GM21423 (cell line): ENCODE data around the gene LBHD2.

Source experiments
- ATAC-seq: cut with Tn5 transposase; IDR thresholded peaks from one replicate; pipeline ENCODE4 v1.9.1; 2021; ENCODE audit warnings: mild to moderate bottlenecking, moderate library complexity; ENCODE audit not compliant: unreplicated experiment

The LBHD2 gene

DNA sequence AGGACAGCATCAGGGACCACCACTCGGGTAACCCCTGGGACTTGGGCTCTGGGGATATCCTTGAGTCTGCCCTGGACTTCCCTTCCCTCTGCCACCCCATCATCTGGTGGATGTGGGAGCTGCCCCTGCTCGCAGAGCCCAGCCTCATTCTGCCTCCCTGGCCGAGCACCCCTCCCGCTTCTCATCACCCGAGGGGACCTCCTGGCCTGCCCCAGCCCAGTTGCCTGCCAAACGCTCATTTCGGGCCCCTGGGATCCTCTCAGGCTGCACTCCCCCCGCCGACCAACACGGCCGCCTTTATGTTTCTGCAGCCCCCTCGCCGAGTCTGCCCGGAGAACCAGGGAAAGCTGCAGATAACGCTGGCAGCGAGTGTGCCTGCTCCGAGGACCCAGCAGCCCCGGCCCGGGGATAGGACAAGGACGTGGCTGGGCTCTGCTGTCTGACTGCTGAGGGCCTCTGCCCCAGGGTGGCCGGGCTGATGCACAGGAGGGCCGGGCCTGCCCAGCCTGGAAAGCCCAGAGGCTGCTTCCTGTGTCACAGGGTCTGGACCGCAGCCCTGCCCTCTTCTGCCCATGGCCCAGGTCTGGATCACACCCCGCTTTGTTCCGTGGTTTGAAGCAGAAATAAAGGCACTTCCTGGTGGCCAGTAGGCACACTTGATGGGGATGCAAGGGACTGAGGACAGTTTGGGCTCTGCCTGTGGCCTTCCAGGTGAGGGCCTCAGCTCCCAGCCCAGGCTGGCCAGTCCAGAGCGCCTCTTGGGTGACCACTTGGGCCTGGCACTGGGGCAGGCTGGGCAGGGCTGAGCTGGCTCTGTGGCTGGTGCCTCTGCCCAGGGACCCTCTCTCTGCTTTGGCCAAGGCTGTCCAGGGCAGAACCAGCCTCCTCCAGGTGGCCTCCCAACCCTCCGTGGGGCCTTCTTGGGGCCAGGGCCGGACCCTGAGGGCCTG lies 5.7 kb downstream of the LBHD2 start:
- no peak for ATAC-seq

DNA sequence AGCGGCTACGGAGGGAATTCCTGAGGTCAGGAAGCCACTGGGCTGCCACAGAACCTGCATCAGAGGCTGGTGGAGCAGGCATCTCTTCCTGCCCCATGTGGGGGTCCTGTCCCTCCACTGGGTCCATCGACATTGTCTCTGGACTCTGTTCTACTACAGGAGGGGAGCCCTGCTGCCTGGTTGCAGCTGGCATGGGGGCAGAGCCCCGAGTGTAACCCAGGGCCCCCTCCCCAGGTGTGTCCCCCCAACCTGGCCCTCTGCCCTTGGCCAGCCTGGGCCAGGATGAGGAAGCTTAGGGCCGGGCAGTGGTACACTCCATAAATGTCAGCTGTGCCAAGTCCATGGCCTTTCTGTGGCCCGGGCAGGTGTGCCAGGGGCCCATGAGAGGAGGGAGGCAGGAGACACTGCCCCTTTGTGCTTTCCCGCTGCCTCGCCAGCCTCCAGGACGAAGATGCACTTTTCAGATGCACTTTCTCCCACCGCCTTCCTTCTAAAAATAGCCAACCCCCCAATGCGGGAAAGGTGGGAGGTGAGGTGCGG lies 6.5 kb downstream of the LBHD2 start:
- ATAC-seq, result no peak

DNA sequence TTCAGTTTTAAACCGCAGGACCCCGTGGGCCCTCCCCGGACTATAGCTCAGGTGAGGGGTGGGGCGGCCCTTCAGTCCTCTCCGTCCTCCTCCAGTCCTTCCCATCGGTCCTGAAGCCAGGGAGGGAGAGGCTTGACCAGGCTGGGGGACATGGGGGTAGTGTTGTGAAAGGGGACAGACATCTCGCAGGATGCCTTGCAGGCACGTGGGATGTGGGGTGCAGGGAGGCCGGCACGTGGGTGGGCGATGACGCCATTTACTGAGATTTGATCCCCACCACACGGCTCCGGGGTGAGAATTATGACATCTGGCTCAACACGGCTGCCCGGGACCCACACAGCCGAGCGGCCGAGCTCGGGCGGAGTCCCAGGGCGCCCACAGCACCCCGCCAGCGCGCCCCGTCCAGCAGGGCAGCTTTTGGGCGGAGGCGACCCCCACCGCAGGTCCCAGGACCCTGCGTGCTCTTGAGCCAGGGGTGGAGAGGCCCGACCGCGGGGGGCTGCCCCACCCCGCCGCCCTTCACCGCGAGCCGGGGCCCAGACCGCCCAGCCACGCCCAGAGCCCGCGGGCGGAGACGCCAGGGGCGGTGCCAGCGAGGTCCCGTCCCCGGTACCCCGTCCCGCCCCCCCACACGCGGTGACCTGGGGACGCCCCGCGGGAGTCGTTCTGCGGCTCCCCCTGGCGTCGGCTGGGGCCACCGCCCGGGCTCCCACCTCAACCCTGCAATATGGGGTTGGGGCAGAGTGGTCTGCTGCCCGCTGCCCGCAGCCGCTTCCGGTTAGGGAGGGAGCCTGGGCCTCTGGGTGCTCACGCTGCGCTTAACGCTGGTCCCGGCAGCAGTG lies 7.3 kb downstream of the LBHD2 start:
- peak; percentile 47 for ATAC-seq

DNA sequence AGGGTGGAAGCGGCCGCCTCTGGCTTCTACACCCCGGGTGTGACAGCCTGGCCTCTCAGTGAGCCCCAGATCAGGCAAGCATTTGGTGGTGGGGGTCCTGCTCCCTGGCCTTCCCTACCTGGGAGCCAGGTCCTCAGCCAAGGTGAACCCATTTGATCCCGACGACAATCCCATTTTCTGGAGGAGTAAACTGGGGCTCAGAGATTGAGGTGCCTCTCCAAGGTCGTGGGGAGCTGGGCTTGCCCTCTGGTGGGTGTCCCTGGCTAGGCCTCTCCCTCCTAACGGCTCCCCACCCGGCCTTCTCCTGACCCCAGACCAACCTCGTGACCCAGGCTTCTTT lies 7.8 kb downstream of the LBHD2 start:
- no peak for ATAC-seq

DNA sequence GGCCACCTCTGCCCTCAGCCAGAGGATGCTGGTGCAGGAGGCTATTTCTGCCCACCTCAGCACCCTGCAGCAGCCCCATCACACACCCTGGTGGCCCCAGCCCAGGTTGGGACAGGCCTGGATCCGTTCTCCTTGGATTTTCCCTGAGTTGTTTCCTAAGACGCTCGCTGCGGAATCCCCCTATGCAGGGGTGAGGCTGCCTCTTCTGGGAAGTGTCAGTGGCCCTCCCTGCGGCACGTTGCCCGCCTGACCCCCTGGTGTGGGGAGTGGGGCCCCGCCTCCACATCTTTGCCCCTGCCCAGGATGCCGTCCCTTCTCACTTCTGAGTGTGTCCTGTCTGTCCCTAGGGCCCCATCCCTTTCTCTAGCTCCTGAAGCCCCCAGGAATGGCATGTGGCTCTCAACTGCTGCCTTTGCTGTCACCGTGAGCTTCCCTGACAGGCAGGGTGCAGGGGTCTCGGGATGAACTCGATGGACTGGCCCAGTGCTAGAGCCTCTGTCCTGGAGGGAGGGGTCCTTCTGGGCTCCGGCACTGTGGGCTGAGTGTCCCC lies 9.9 kb downstream of the LBHD2 start:
- no peak for ATAC-seq

DNA sequence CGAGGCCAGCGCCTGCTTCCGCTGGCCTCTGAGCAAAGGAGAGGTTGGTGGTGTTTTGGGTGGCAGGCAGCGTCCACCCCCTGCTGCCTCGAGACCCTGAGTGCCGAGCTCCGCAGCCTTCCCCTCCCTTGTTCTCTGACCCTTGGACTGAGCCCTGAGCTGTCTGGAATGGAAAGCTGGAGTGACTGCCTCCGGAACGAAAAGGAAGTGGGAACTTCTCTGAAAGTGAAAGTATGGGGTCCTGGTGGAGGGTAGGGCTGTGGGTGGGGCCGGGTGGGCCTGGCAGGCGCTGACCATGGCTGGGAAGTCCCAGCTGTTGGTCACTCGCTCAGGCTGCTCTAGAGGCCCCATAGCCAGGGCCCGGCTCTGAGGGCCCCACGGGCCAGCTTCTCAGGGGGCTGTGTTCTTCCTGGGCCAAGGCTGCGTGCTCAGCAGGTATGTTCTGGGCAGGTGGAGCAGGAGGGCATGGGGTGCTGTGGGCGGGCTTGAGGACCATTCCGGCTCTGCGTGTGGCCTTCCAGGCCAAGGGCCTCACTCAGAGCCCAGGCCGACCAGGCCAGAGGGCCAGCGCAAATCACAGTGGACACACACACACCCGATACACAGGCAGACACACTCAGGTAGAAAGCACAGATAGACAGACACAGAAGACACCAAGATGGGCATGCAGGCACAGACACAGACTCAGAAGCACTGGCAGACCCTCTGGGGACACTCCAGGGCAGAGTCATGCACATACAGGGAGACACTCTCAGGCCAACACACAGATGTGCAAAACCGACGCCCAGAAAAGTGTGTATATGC lies 10.6 kb downstream of the LBHD2 start, which contains the start of gene EXOC3L4:
Gene EXOC3L4, plus strand, starts transcription at position 320 of the 804 bp plus-strand sequence. CDS start 5,495 bp downstream, outside the sequence.
- no peak for ATAC-seq

DNA sequence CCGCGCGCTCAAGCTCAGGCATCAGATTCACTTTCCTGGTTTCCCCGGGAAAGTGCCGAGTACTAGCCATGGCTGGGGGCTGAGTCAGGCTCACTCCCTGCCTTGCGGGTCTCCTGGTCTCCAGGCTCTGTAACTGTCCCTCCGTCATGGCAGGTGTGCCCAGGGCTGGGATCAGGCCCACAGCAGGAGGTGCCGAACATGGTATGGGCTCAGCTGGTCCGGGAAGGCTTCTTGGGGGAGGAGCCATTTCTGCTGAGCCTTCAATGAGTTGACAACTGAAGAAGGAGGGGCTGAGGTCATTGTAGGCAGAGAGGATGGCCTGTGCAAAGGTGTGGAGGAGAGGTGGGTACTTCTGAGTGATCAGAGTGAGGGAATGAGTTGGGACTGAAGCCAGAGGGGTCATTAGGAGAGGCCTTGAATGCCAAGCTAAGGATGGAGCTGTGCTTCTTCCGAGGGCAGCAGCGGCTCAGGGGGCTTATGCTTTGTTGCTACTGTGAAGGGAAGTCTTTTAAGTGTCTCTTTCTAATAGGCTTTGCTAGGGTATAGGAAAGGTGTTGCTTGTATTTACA lies 11.3 kb downstream of the LBHD2 start:
- no peak for ATAC-seq

DNA sequence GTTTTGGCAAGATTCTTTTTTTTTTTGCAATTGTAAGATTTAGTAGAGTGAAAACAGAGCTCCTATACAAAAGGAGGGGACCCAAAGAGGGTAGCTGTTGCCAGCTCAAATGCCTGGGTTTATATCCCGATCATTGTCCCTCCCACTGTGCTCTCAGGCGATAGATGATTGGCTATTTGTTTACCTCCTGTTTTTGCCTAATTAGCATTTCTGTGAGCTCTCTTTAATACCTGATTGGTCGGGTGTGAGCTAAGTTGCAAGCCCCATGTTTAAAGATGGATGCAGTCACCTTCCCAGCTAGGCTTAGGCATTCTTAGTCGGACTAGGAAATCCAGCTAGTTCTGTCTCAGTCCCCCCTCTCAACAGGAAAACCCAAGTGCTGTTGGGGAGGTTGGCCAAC lies 12.4 kb downstream of the LBHD2 start:
- ATAC-seq, result no peak

DNA sequence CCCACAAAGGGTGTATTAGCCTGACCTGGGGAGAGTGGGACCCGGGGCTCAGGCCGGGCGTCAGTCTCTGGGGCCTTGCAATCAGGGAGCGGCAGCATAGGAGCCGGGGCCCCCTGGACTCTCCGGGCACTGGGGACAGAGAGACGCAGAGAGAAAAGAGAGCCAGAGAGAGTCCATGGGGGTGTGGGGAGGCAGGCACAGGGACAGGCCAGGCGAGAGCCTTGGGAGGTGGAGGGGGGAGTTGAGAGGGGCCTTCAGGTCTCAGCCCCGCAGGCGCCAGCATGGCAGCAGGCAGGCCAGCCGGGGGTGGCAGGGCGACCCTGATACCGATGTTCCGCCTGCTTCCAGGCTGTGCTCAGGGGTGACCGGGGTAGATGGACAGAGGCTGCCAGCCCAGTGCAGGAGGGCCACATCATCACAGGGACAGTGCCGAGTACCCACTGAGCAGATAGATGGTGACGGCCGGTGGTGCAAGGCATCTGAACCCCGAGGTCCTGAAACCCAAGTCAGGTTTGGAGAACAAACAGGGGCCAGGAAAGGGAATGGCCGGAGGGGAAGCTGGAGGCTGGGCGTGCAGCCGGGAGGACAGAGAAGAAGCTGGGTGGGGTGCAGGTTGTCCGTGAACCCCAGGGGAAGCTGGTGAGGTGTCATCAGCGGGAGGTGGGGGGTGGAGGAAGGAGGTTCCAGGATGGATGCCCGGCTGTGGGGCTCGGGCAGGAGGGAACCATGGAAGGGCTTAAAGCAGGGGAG lies 13.4 kb downstream of the LBHD2 start:
- ATAC-seq, result no peak

DNA sequence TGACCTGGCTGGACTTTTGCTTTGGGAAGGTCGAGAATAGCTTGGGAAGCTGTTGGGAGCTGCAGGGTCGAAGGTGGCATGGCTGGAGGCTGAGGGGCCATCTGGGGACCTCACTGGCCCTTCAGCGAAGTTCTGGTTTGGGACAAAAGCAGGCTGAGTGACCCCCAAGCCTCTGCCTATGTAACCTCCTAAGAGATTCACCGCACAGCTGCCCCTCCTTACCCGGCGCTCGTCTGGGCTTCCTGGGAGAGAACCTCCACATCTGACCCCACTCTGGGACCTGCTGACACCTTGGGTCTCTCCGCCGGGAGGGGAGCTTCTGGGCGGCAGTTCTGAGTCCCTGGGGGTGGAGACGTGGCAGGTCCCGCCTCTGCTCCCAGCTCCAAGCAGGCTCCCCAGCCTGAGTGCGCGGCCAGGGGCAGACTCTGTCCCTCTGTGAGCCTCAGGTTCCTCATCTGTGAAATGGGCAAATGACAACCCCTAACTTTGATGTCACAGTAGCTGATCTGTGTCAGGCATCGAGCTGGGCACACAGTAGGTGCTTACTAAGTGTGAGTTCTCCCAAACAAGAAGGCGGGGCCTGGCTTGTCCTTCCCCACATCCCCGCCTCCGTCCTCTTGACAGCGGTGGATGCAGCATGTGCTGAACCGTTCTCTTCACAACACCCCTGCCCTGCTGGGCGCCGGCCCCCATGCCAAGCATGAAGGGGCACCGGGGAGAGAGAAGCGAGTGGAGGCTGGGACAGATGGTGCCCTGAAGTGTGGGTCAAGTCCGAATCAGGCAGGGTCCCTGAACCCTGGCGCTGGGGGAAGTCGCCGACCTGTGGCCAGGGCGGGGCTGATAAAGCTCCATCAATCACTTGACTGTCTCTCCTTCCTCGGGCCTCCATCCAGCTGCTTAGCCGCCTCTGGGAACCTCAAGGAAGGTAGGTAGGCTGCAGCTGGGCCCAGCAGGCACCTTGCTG lies 14.3 kb downstream of the LBHD2 start:
- ATAC-seq, result no peak

DNA sequence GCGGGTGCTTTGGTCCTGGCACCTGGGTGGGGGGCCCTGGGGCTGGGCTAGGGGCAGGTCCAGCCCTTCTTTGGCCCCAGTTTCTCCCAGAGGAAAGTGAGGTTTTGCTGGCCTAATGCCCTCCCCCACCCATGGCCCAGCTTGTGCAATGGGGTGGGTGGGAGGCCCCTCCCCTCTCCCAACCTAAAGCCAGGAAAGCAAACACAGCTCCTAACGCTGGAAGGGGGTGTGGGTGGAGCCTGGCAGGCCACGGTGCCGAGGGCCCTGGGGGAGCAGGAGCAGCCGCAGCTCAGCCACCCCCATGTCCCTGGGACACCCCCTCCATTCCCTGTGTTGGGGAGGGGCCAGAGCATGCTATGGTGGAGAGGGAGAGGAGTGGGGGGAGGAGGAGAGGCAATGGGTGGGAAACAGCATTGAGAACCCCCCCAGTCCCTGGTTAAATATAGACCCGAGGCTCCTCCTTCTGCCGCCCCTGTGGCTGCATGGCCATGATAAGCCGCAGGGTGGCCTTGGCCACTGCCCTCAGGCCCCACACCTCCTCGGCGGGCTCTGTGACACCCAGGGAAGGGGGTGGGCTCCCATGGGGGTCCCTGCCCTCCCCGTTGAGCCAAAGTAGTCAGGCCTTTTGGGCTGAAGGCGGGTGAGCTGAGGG lies 15.2 kb downstream of the LBHD2 start:
- ATAC-seq, result no peak

DNA sequence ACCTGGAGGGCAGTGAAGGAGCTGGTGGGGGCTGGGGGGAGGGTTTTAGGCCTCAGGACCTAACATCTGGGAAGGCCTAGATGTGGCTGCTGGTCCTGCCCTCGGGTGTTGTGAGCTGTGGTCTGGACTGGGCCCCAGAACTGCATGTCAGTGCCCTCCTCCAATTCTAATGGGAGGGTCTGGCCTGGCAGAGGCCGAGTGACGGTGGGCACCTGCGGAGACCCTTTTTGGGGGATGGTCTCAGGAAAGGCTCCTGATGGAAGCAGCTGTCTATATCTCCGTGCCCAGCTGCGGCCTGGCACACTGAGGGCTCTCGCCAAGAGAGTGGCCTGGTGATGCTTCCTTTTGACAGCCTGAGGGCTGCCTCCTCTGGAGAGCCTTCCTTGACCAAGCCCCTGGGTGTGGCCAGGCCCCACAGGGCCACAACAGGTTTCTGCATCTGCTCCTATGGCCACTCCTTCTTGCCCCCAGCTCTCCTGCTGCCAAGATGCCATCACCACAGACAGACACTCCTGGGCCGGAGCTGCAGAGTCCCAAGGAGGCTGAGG lies 15.8 kb downstream of the LBHD2 start:
- no peak for ATAC-seq

DNA sequence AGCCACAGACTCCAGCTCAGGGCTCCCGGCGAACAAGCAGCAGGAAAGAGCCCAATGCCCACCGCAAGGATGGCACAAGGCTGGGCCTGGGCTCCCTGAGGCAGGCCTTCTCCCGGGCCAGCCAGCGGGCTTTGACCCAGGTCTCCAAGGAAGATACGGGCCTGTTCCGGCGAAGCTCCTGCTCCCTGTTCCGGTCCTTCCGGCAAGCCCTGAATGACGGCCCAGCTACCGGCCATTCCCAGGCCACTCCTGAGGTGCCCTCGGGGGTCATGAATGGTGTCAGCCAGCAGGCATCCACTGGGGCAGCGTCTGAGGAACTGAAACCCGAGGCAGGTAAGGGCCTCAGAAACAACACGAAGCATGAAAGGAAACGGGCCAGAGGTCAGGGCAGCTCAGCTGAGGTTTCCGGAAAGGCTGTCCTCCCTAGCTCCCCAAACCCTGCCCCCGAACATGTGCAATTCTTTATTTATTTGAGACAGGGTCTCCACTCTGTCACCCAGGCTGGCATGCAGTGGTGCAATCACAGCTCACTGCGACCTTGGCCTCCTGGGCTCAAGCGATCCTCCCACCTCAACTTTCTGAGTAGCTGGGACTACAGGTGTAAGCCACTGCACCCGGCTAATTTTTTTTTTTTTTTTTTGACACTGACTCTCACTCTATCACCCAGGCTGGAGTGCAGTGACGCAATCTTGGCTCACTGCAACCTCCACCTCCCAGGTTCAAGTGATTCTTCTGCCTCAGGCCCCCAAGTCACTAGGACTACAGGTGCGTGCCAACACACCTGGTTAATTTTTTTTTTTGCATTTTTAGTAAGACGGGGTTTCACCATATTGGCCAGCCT lies 16.5 kb downstream of the LBHD2 start:
- ATAC-seq, result no peak

DNA sequence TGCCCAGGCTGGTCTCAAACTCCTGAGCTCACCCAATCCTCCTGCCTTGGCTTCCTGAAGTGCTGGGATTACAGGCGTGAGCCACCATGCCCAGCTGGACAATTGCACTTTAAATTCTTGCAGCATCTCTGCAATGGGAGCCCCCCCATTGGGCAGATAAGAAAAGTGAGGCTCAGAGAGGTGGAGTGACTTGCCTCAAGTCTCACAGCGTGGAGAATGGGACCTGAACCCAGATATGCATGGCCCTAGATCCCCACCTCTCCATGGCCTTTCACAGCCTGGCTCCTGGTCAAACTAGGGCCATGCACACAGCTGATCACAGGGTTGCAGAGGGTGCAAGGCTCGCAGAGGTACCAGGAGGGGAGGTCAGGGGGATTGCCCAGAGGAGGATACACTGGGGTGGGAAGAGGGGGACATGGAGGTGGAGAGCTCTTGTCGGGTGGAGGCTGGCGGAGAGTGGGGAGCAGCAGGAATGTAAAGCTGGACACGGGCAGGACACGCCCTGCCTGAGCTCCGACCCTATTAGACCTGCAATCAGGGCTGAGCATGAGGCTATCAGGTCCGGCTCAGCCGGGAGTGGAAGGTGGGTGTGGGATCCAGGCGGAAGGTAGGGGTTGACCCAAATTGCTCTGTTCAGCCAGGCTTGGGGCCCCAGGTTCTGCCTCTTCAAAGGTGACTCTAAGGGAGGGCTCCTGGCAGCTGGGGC lies 17.4 kb downstream of the LBHD2 start:
- ATAC-seq, result no peak

DNA sequence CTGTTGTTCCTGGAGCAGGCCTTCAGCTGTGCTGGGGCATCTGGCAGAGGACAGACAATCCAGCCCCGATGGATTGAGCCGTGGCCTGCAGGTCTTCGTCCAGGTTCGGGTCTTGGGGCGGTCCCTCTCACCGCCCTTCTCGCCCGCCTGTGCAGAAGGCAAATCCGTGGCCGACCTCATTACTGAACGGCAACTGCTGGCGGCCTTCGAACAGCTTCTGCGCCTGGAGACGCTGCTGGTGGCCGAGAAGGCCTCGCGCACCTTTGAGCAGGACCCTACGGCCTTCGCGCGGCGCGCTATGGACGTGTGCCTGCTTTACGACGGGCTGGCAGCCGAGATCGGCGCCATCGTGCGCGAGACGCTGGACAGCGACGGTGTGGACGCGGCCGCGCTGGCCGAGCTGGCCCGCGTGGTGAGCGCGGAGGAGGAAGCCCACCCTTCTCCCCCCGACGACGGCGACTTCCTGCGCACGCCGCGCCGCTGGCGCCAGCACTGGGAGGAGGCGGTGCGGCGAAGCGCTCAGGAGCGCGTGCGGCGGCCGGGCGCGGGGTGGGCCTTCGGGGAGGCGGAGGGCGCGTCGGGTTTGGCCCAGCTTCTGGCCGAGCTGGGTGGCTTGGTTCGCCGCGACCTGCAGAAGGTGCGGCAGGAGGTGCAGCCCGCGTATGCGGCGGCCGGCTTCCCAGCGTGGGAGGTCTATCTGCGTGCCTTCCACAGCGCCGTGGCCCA lies 18.1 kb downstream of the LBHD2 start:
- ATAC-seq, result no peak
